ENCODE results near the gene LMBR1. TPM values are rescaled to one million over a fixed set of nuclear protein-coding genes. Genes with fewer than 3 reads are reported as not detected.
"Not testable (repeated sequence)": the region's sequence is repeated elsewhere in the genome, so short reads cannot be mapped to it uniquely, and the experiment has no call there.

The LMBR1 gene
- polyA plus RNA-seq, 4 donors = 39.4 to 46.9 (median 43.3) TPM

DNA sequence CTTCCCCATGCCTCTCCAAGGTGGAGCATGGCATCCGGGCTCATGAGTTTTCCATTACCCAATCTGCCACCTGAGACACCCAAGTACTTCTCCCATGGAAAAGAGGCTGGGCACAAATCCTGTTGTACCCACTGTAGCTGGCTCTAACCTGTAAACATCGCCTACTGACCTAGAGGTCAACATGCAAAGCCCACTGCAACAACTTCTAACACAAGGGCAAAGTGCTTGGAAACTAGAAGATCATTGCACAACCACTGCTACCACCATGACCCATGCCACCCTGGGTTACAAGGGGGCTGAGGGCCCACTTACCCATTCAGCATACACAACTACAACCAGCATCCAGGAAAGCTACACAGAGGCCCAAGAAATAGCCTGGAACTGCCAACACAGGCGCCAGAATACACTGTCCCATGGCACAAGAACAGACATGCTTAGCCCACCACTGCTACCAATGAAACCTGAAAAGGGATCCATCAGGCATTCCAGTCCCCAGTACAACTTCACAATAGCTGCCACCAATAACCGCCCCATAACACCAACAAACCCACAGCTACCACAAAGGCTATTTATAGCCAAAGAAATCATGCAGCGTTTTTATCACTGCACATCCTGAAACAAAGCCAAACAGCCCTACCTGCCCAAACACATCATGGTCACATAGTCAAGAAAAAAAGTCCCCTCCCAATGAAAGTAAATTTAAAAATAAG lies 189.1 kb downstream of the LMBR1 start:
- no peak for DNase-seq (ENCODE audit: low read depth in 4 of 4, low spot score in 2 of 4)

DNA sequence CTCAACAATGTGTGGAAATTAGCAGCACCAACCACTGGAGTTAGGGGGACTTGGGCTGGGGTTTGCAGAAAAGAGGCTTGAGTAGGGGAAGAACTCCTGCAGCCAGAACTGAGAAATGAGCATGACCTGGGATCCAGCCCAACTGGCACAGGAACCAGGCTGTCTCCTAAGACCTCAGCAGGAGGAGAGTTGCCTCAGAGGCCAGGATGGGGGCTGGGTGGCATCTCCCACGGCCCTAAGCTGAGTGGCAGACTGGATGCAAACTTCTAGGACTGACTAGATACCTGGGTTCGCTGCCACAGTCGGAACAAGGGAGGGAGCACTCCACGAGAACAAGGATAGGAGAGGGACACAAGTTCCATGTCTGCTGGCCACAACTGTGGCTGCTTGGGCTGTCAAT lies 189.8 kb downstream of the LMBR1 start:
- no peak for DNase-seq (ENCODE audit: low read depth in 4 of 4, low spot score in 2 of 4)

DNA sequence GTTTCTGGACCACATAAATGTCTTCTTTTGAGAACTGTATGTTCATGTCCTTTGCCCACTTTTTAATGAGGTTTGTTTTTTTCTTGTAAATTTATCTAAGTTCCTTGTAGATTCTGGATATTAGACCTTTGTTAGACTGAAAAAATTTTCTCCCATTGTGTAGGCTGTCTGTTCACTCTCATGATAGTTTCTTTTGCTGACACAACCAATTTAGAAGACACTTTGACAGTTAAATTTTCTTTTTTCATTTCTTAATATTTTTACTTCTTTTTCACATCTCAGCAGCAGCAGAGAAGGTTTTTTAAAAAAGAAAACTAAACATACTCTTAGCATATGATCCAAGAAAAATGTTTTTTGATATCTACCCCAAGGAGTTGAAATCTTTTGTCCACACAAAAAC lies 190.6 kb downstream of the LMBR1 start:
- no peak for DNase-seq (ENCODE audit: low read depth in 4 of 4, low spot score in 2 of 4)

DNA sequence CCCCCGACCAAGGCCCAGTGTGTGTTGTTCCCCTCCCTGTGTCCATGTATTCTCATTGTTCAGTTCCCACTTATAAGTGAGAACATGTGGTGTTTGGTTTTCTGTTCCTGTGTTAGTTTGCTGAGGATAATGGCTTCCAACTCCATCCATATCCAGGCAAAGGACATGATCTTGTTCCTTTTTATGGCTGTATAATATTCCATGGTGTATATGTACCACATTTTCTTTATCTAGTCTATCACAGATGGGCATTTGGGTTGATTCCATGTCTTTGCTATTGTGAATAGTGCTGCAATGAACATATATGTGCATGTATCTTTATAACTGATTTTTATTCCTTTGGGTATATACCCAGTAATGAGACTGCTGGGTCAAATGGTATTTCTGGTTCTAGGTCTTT lies 191.2 kb downstream of the LMBR1 start:
- not testable (repeated sequence) for DNase-seq (ENCODE audit: low read depth in 4 of 4, low spot score in 2 of 4)

DNA sequence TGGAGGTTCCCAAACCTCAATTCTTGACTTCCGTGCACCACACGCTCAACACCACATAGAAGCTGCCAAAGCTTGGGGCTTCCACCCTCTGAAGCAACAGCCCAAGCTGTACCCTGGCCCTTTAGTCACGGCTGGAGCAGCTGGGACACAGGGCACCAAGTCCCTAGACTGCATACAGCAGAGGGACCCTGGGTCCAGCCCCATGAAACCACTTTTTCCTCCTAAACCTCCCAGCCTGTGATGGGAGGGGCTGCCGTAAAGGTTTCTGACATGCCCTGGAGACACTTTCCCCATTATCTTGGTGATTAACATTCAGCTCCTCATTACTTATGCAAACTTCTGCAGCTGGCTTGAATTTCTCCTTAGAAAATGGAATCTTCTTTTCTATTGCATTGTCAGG lies 194.5 kb downstream of the LMBR1 start:
- DNase-seq (ENCODE audit: low read depth in 4 of 4, low spot score in 2 of 4) = not testable (repeated sequence)

DNA sequence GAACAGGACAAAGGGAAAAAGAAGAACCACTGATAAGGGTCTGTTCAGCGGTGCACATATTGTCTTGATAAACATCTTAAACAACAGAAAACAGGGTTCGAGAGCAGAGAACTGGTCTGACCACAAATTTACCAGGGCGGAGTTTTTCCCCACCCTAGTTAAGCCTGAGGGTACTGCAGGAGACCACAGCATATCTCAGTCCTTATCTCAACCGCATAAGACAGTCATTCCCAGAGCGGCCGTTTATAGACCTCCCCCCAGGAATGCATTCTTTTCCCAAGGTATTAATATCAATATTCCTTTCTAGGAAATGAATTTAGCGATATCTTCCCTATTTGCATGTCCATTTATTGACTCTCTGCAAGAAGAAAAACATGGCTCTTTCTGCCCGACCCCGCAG lies 195.7 kb downstream of the LMBR1 start:
- not testable (repeated sequence) for DNase-seq (ENCODE audit: low read depth in 4 of 4, low spot score in 2 of 4)

DNA sequence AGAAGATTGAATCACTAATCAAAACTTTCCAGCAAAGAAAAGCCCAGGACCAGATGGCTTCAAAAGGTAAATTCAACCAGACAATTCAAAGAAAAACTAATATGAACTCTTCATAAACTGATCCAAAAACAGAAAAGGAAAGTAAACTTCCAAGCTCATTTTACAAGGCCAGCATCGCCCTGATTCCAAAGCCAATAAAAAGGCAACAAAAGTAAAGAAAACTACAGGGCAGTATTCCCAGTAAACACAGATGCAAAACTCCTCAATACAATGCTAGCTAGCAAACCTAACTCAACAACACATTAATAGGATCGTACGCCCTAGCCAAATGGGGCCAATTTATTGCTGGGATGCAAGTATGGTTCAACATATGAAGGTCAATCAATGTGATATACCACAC lies 199.4 kb downstream of the LMBR1 start:
- no peak for DNase-seq (ENCODE audit: low read depth in 4 of 4, low spot score in 2 of 4)

DNA sequence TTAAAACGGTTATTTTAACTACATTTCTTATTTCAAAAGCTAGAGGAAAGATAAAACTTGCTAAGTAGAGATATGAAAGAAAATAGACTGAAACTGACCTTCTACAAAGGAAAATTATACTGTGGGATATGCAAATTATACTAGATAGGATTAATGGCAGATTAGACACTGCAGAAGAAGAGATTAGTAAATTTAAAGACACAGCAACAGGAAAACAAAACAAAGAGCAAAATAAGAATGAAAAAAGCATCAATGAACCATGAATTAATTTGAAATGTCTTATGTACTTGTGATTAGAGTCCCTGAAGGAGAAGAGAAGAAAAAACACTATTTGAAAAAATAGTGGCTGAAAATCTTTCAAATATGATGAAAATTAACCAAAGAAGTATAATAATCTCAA lies 200.1 kb downstream of the LMBR1 start:
- no peak for DNase-seq (ENCODE audit: low read depth in 4 of 4, low spot score in 2 of 4)

DNA sequence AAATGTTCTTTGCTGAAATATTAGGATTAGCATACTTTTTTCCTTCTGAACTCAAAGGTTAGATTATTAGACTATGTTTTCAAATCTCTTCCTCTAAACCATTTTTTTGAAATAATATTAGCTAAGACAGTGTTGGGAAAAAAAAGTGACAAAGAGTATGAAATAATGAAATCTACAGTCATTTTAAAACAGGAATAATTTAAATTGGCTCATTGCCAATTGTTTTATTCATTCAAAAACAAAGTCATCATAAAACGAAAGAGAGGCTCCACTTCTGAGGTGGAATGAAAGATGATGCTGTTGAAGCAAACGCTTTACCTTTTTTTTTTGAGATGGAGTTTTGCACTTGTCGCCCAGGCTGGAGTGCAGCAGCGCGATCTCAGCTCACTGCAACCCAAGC lies 201.2 kb downstream of the LMBR1 start:
- no peak for DNase-seq (ENCODE audit: low read depth in 4 of 4, low spot score in 2 of 4)

DNA sequence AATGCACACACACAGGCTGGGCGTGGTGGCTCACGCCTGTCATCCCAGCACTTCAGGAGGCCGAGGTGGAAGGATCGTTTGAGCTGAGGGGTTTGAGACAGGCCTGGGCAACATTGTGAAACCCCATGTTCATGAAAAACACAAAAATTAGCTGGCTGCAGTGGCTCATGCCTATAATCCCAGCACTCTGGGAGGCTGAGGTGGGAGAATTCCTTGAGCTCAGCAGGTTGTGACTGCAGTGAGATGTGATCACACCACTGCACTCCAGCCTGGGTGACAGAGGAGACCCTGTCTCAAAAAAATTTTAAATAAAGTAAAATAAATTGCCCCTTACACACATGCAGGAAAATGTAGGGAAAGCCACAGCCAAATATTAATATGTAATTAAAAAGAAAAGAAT lies 208.3 kb downstream of the LMBR1 start:
- DNase-seq (ENCODE audit: low read depth in 4 of 4, low spot score in 2 of 4) = no peak

DNA sequence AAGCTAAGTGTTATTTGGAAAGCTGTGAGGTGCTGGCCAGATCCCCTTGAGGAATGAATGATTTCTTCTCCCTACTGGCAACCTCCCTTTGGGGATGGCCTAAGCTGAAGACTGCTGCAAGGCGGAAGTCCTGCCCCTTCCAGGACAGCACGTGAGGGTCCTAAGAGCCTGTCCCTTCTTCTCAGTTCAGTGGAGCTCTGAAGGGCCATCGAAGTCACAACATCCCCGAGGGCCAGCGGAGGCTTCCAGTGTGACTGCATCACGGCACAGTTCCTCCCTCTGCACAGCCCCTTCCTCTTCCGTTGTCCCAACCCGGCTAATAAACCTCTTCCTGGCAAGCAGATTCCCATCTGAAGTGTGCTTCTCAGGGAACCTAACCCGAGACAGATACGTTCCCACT lies 208.7 kb downstream of the LMBR1 start:
- DNase-seq (ENCODE audit: low read depth in 4 of 4, low spot score in 2 of 4) = no peak

DNA sequence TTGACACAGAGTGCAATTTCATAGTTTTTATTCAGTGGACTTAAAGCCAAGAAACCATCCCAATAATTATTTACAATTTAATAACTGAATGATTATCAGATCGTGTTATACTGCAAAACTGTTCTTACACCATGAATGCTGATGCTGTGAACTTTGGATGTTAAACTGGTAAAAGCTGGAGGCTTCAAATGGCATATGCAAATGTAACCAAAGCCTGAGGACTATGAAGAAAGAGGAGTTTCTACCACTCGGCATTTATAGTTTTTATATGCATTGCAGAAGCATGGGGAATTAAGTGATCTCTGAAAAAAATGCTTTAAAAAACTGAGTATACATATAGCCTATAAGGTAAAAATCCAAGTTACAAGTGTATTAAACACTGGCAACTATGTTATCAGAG lies 210.1 kb downstream of the LMBR1 start:
- DNase-seq (ENCODE audit: low read depth in 4 of 4, low spot score in 2 of 4) = no peak

DNA sequence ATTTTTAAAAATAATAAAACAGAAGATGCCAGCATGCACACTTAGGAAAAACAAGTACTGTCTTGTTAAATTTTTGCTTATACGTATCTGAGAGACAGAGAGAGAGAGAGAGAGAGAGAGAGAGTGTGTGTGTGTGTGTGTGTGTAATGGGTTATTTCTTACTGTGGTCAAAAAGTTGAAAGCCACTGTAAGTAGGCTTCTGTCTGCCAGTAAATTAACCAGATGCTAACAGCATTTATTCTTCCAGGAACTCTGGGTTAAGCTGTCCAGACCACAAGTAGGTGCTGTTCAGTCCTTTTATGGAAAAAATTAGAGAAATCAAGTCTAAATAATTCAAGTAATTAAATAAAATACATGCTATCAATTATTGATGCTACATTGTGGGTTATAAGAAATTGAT lies 212.7 kb downstream of the LMBR1 start:
- DNase-seq (ENCODE audit: low read depth in 4 of 4, low spot score in 2 of 4) = no peak

DNA sequence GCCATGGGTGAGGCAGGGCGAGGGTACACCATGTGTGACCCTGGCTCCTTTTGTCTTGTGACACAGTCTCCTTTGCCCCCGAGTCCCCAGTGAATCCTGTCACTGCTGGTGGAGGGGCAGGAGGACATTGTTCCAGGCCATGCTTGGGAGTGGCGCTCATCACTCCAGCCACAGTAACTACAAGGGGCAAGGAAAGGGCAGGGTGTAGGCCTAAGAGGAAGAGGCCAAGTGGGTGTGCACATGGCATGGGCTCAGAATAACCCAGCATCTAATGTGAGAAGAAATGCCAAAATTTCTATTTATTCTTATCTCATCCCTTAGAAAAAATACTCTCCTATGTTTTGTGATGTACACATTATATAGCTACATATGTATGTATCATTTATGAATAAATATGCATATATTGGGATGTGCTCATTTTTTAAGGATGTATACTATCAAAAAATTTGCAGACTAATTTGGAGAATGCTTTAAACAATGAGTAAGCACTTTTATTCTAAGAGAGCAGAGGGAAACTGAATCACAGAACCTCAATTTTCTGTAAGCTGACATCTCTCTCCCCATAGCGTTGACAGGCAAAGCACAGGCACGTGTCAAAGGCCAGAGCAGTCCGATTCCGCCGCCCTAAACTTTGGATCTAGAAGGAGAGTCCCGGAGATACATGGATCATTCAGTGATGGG lies 215.5 kb downstream of the LMBR1 start:
- no peak for DNase-seq (ENCODE audit: low read depth in 4 of 4, low spot score in 2 of 4)

DNA sequence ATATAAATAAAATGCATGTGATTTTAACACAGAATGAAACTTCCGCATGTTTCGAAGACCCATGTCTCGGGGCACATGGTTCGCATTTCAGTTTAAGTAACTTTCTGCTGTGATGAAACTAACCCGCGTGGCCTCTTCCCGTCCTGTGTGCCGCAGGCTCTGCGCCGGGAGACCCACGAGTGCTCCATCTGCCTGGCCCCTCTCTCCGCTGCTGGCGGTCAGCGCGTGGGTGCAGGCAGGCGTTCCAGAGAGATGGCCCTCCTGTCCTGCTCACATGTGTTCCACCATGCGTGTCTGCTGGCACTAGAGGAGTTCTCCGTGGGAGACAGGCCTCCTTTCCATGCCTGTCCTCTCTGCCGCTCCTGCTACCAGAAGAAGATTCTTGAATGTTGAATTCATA lies 216.7 kb downstream of the LMBR1 start:
- DNase-seq (ENCODE audit: low read depth in 4 of 4, low spot score in 2 of 4) = no peak

DNA sequence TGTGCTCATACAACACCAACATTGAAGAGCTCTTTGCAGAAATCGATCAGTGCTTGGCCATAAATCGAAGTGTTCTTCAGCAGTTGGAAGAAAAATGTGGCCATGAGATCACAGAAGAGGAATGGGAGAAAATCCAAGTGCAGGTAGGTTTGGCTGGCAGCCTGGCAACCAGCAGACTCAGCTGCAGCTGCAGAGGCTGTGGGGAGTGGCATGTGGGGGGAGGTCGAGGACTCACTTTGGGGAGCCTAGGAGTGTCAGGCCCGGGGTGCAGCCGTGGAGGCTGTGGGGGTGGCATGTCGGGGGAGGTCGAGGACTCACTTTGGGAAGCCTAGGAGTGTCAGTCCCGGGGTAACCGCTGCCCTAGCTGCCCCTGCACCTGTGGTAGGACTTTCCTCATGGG lies 217.3 kb downstream of the LMBR1 start:
- no peak for DNase-seq (ENCODE audit: low read depth in 4 of 4, low spot score in 2 of 4)

DNA sequence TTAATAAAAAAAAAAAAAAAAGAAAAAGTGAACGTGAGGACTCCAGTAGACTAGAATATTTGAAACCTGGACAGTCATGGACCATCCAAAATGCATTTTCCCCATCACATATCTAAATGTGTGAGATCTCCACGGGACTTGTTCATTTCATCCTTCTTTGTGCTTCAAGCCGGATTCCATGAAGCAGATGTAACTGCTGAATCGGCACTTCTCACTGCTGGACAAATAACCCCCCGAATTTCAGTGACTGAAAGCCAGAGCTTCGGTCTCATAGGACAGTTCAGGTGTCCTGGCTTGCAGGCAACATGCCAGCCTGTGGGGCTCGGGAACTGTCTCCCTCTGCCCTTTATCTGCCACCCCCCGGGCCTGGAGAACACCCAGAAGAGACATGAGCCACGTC lies 219.1 kb downstream of the LMBR1 start:
- no peak for DNase-seq (ENCODE audit: low read depth in 4 of 4, low spot score in 2 of 4)

DNA sequence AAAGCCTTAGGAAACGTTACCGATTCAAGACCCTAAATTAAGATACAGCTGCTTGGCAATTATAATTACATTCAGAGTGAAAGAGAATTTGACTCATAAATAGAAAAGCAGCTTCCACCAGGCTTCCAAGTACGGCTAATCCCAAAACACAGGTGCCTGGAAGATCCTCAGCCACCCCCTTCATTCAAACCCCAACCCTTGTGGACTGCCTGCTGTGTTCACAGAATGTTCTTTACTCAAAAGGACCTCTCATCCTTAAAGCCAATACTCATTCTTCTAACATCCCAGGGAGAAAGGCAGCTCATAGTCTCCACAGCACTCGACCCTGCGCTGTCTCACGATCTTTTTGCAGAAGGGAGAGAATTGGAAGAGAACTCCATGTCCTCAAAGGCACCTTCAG lies 219.5 kb downstream of the LMBR1 start:
- no peak for DNase-seq (ENCODE audit: low read depth in 4 of 4, low spot score in 2 of 4)

DNA sequence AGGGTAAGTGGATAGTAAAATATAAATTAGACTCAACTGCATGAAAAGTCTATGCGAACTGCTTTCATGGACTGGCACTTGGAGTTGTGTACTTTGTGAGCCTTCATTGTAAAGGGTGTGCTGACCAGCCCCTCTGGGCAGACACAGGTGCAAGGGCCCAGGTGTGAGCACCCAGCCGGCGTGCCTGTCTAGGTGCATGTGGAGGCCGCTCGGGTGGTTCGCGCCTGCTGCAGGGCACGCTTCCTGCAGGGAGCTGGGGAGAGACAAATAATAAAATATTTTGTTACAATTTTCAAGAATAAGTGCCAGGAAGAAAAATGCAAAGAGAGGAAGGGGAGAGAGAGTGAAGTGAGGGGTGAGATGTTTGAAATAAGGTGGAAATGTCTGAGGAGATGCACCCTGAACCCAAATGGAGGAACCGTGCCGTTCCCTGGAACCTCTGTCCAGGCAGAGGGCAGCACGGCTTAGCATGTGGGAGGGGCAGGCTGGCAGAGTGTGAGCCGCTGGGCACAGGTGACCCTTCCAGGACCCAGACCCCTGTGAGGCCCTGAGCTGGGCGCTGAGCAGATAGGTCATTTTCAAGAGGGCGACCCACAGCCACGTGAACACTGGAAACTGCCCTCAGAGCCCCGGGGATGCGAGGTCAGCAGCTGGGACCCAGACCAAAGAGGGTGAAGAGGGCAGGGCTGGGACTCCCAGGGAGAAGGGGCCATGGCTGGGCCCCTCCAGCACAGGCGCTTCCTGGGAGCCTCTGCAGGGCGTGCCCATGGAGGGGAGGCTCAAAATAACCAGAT lies 223.8 kb downstream of the LMBR1 start:
- no peak for DNase-seq (ENCODE audit: low read depth in 4 of 4, low spot score in 2 of 4)

DNA sequence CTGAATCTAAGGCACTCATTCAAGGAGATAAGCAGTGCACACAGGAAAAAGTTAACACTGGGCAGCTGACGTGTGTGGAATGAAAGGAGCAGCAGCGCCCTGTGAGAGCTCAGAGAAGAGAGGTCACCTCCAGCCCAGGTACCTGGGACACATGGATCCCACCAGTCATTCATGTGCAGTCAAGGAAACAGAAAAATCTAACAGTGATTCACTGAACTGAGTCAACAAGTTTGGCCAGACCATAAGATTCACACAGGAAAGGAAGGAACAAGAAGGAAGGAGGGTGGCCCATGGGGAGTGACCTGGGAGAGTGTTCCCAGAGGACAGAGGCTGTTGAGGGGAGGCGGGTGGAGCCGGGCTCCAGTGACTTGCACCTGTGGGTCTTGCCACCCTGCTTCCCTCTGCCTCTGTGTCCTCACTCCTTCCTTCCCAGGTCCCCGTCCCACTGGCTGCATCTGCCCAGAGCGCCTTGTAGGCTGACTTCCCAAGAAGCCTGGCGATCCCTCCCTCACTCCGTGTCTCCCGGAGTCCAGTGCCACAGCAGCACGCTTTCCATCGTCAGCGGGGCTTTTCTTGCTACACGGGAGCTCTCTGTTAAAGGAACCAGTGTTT lies 224.7 kb downstream of the LMBR1 start:
- no peak for DNase-seq (ENCODE audit: low read depth in 4 of 4, low spot score in 2 of 4)

DNA sequence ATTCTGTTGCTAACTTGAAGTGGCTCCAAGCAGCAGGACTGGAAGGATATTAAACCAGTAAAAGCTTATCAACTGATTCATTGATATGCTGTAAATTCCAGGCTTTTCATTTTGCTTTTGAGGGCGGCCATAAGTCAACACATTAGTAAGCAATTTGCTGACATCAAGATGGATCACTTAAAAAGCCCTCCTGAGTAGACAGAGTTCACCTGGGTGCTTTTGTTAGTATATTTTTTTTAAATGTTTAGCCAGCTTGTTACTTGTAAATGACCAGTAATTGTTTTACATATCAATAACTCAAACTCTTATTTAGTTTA lies 225.9 kb downstream of the LMBR1 start:
- no peak for DNase-seq (ENCODE audit: low read depth in 4 of 4, low spot score in 2 of 4)

All from left renal cortex interstitium (tissue), 4 donors.